HTERT RPE-1 (cell line): ENCODE measurements around the gene FKBP1A.

Source experiments
- in situ Hi-C: fragments of 300-500 bp; cut with MboI; formaldehyde crosslinking; loops from 4 replicates; pipeline ENCODE4 v1.14.3; 2020; ENCODE audit warnings: low sequenced_read_pairs

FKBP1A gene

DNA sequence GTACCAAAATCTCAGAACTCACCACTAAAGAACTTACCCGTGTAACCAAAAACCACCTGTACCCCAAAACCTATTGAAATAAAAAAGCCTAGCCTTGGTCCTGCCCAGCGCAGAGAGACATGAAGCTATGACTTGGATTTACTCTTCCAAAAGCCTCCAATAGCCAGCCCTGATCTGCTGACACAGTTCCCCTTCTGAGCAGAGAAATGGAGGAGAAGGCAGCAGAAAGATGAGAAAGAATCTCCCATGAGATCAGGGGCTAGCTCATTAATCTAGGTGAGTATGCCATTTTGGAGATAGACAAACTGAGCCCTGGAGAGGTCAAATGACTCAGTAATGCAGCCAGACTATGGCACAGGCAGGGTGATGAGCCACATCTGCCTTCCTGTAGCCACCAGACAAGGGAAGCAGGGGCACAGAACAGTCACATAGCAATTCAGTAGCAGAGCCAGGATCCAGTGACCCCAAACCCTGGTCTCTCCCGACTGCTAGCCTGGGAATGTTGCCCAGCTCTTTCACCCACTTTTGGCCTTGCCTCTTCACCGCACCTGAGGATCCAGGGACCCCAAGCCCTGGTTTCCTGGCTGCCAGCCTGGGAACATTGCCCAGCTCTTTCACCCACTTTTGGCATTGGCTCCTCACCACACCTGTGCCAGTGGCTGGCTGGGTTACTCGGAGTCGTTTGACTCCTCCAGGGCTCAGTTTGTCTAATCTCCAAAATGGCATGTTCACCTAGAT is 56.7 kb downstream of the FKBP1A start:
- in situ Hi-C loops: no loop called here

DNA sequence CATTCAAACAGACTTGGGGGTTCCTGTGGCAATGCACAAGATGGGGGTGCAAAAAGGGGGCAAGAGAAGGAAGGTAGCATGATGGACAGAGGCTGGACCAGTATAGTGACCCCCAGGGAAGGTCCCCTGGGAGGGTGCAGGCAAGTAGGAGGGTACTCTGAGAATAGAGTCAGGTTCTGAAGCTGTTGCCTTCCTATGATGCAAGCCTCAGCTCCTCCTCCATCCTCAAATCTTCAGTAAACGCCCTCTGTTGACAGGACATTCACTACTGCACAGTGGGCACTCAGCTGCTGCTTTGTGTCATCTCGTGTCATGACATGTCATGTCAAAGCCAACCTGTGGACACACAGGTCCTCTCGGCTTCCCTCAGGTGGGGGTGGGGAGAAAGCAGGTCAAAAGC is 58.1 kb downstream of the FKBP1A start:
- in situ Hi-C loops: no loop called here

GRCh38 chr20:1334370-1334731 is 58.5 kb downstream of the FKBP1A start:
- in situ Hi-C loops: no loop called here

- in situ Hi-C loops: no loop called here
Measured at GRCh38 chr20:1333462-1334369, 59.1 kb downstream of the FKBP1A start.

- in situ Hi-C loops: no loop called here
Measured at GRCh38 chr20:1332749-1333300, 60.0 kb downstream of the FKBP1A start.

DNA sequence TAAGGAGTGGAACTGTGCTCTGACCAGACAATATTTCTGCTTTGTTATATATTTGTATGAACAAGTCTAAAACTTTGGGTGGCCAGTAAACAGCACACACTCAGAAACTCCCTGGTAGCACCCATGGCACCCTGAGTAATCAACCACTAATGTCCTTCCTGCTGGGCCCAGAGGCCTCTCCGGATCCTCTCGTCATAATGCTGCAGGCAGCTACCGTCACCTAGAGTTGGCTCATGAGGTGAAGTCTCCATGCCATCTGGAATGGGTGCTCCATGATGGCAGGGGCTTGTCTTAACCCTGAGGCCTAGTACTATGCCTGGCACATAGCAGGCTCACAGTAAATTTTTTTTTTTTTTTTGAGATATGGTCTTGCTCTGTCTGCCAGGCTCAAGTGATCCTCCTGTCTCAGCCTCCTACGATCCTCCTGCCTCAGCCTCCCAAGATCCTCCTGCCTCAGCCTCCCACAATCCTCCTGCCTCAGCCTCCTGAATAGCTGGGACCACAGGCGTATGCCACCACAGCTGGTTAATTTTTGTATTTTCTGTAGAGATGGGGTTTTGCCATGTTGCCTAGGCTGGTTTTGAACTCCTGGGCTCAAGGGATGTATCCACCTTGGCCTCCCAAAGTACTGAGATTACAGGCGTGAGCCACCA is 60.9 kb downstream of the FKBP1A start:
- in situ Hi-C loops: no loop called here

GRCh38 chr20:1331101-1331500 is 61.8 kb downstream of the FKBP1A start:
- in situ Hi-C loops: no loop called here

DNA sequence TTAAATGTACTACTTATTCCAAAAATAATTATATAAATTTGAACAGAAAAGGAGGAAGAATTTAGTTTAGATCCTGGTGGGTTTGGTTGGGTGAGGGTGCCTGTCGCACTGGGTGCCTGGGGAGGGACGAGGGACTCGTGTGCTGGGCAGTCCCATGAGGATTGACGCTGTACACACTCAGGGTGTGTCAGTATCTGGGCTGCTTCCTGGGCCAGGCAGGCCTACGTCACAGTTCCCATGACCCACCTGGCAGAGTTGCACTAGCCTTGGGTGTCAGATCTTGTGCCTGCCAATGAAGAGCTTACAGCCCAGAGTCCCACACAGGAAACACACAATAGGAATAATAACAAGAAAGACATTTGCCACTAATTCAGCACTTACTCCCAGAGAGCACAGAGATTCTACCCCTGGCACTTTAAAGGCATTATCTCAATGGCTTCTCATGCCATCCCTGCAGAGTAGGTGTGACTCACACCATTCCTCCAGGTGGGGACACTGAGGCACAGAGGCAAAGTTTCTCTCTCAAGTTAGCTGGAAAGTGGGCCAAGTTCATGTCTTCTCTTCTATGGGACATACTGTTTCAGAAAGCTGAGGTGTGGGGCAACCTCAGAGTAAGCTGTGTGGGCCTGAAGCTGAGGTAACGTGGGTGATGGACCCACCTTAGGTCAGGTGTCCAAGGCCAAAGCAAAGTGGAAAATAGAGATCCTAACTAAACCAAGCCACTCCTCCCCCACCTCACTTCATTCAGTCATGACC is 62.6 kb downstream of the FKBP1A start:
- in situ Hi-C loops: no loop called here

DNA sequence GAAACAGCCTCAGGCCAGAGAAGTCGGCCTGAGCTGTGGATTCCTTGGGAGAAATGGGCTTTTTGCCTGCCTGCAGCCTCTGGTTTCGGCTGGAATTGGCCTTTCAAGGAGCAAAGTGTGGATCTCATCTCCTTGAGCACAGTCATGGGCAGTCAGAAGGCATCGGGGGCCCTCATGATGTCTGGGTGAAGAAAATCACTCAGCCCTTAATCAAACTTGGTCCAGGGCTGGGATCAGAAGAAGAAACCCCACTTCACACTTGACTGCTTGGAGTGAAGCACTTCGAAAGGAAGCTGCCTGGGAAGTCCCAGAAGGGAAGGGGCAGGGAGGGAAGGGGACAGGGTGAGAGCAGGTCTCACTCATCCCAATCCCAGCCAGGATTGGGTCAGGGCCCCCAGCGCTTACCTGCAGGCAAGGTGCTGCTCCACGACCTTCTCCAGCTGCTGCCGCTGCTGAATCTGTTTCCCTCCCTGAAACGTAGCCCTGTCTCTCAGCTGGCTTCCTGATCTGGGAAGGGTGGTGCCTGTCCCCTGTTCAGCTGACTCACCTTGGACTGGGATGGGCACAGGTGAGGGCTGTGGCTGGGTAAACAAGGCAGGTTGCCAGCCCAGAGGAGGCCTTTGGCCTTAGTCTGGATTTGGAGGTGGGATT is 64.0 kb downstream of the FKBP1A start, which contains the start of gene SDCBP2:
SDCBP2 (minus strand) TSS at position 460 of the 651 bp plus-strand sequence. CDS start 8,723 bp downstream, outside the sequence.
- in situ Hi-C loops: no loop called here

- in situ Hi-C loops: no loop called here
Measured at GRCh38 chr20:1327827-1328679, 64.8 kb downstream of the FKBP1A start.

DNA sequence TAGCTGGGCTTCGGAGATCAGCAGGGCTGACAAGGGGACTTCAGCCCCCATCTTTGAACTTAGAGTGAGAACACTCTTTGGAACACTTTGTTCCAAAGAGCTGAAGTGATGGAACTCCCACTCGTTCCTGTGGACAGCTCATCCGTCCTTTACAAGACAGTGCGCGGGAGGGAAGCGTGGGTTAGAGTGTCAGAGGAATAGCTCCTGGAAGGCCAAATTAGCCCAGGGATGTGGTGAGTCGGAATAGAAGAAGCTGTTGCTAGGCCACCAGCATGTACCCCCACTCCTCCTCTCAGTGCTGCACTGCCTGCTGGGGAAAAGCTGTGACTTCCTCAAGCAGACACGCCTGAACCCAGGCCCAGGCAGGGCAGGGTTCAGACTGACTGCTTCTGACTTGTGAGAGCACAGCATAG is 65.6 kb downstream of the FKBP1A start:
- in situ Hi-C loops: no loop called here

DNA sequence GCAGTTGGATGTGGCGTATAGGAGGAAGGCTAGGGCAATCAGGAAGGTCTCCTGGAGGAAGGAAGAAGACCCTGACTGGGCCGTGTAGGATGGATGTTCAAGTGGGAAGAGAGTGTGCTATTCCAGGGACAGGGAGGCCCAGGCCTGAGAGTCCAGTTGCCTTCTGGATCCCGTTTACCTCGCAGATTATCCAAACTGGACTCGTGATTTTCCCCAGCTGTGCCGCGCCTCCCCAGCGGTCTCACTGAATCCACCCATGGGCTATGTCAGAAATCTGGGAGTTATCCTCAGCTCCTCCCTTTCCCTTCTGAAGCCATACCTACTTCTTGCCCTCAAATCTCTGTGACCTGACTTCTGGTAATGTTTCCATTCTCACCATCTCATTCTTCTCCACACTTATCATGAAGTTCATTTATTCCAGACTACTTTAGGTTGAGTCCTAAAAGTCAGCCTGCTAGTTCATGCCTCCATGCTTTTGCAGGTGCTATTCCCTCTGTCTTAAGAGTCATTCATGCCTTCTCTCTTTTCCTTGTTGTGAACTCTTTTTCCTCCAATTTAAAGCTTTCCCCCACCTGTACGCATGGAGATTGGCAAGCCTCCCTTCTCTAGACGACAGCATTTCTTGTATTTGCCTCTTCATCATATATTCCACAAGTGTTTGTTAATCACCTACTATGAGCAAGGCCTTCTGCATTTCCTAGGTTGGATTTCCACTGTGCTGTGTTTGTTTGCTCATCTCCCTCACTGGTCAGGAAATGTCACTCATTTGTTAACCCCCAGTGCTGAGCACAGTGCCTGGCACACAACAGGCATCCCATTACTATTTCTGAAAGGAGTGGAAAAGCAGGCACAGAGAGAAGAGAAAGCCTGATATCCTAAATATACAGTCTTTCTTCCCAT is 66.6 kb downstream of the FKBP1A start:
- in situ Hi-C loops: no loop called here

DNA sequence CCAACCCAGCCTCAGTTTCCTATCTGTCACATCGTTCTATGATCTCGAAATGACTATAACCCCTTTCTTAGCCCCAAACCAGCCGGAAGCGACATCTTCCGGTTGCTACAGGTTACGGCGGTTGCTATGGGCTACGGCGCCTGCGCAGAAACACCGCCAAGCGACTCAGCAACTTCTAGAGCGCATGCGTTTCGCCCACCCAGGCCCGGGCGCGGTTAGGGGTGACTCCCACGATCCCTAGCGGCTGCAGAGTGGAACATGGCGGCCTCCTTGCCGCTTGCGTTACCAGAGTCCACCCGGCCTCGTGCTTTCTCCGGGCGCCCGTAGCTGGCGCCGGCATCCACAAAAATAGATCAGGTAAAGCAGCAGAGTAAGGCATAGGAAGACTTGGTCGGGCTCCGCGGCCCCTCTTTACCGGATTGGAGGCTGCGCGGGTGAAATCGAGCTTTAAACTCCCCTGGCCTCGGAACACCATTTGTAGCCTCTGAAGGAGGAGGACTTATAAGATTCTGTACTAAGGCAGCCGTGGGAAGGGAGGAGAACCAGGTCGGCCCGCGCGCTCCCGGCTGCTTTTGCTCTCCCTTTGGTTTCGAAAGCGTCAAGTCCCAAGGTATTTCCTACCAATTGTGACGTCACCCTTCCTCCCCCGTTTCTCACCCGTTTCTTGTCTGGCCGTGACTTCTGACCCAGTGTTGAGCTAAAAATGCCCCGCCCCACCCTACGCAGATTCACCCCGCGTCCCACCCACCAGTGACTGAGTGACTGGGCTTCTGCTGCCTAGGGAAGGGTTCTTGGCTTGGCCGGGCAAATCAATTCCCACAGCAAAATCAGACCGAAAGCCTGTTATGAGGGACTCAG is 67.5 kb downstream of the FKBP1A start:
- in situ Hi-C loops: no loop called here

- in situ Hi-C loops: no loop called here
Measured at GRCh38 chr20:1324598-1325172, 68.2 kb downstream of the FKBP1A start.

GRCh38 chr20:1323830-1324597 is 68.8 kb downstream of the FKBP1A start:
- in situ Hi-C loops: no loop called here

DNA sequence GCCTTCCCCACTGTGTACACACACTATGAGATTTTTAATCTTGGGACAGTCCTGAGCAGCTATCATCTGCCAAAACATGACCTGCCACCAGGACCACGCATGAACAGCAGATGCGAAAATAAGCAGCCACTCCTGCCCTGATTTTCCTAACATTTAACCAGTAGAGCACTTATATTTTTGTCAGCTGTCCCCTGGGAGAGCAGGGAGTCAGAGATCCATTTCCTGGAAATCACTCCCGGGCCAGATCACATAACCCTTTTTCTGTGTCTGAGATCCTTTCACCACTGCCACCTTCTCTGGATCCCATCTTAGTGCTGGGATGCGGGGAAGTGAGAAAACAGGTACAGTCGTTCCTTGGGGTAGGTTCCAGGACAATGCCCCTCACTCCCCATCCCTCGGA is 69.6 kb downstream of the FKBP1A start:
- in situ Hi-C loops: no loop called here
